ENCODE data around the gene TGFBR3L.

Gene TGFBR3L

DNA sequence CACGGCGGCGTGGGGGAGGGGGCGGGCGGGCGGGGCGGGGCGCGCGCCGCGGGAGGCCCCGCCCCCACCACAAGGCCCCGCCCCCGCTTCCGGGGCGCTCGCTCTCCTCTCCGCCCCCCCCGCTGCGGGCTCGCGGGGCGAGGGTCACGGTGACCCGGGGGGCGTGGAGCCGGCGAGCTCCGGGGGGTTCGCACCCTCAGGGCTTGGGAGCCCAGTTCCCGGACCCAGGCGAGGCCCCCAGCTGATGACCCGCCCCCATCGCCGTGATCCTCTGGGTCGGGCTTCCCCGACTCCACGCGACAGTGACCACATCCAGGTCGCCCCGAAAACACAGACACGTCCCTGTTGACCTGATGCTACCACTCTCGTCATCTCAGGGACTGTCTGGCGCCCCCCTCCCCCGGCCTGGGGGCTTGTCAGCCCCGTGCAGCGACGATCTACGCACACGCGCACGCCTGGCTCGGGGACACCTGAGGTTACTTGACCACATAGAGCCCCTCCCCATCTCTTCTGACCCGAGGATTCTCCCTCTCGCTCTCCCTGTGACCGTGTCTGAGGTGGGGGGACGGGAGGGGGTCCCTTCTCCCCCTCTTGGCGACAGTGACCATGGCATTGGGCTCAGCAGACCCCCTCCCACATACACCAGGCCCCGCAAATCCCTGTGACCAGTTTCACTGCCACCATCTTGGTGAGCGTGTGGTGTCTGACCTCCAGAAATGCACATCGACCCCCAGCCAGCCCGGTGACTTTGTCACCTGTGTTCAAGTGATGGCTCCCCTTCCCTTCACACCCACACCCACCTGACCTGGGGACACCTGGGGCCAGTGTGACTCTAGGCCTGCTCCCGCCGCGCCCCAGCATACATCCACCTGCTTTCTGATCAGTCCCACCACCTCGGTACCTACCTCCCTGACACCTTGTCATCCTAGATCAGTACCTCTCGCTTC, 10.3 kb upstream of the TGFBR3L start:
- peak; percentile 37 for DNase-seq (ENCODE audit: low read depth in 2 of 2)

DNA sequence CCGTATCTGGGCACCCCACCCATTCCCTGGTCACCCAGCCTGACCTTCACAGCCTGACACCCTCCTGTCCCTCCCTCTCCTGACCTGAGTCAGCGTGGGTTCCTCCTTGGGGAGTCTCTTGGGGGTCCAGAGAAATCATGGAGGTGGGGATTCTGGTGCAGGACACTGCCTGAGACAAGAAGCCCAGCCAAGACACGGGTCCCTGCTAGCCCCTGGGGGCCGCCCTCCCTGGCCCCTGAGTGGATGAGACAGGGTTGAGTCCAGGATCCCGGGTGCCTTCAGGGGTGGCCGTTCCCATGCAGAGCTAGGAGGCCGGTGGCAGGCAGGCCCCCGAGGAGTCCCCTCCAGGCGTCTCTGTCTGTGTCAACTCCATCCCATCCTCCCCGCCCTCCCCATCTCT, 9.4 kb upstream of the TGFBR3L start:
- DNase-seq (ENCODE audit: low read depth in 2 of 2) = no peak

DNA sequence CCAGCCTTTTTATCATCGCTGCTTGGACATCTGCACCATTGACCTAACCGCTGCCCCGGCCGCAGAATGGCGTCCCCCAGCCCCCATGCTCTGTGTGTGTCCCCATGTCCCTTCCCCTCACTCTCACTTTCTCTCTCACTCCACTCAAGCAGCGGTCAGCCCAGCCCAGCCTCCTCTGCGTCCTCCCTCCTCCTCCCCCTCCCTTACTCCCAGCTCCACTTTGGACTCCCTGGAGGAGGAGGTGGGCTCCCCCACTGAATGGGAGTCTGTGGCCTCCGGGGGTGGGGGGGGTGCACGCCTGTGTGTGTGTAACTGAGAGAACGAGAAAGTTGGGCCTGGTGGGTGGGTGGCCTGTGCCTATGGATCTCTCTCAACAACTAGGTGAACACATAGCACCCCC, 8.8 kb upstream of the TGFBR3L start:
- DNase-seq (ENCODE audit: low read depth in 2 of 2) = no peak

DNA sequence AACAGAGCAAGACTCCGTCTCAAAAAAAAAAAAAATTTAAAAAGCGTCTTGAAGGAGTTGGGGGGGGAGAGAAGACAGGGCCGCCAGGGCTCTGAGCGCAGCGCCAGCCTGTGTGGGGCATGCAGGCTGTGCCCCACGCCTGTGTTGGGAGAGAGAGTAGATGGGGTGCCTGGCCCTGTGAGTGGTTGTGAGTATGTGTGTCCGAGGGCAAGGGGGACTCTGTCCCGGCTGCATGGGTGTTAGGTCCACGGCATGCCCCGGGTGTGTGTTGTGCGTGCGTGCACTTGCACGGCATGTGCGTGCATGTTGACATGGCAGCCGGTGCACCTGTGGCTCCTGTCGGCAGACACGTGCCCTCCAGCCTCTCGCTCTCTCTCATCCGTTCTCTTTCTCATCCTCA, 7.5 kb upstream of the TGFBR3L start:
- no peak for DNase-seq (ENCODE audit: low read depth in 2 of 2)

DNA sequence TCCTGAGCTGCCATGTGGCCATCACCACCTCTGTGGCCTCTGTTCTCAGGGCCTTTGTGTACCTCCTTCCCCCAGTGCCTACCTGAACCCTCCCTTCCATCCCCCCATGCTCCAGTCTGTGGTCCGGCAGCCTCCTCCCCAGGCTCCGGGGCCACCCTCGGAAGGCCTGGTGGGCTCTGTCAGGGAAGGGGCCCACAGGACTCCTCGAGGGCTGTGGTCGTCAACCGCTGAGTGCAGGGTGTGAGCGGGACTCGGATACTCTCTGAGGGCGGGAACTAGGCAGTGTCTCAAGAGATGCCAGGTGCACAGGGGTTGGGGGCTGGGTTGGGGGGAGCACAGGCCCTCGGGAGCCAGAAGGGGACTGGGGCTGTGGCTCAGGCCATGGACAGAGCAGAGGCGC, 7.1 kb upstream of the TGFBR3L start:
- no peak for DNase-seq (ENCODE audit: low read depth in 2 of 2)

DNA sequence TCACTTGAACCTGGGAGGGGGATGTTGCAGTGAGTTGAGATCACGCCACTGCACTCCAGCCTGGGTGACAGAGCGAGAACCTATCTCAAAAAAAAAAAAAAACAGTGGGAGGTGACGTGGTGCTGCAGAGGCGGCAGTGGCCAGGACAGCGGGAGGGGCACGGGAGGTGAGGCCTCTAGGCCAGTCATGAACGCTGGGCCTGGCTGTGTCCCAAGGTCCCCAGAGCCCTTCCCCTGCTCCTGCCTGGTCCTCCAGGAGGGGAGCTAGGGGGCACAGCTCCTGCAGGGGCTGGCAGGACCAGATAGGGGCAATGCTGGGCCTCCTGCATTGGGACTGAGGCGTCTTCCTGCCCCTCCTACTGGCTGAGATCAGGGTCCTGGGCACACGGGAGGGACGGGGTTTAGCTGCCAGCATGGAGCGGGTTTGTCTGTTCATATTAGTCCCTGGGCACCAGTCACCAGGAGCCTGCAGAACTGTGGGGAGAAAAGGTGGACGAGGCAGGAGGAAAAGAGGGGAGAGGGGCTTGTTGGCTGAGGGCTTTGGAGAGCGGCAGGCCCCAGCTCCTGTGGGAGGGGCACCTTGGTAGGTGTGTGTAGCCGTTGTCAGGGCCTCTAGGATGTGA, 6.4 kb upstream of the TGFBR3L start:
- DNase-seq (ENCODE audit: low read depth in 2 of 2) = no peak

DNA sequence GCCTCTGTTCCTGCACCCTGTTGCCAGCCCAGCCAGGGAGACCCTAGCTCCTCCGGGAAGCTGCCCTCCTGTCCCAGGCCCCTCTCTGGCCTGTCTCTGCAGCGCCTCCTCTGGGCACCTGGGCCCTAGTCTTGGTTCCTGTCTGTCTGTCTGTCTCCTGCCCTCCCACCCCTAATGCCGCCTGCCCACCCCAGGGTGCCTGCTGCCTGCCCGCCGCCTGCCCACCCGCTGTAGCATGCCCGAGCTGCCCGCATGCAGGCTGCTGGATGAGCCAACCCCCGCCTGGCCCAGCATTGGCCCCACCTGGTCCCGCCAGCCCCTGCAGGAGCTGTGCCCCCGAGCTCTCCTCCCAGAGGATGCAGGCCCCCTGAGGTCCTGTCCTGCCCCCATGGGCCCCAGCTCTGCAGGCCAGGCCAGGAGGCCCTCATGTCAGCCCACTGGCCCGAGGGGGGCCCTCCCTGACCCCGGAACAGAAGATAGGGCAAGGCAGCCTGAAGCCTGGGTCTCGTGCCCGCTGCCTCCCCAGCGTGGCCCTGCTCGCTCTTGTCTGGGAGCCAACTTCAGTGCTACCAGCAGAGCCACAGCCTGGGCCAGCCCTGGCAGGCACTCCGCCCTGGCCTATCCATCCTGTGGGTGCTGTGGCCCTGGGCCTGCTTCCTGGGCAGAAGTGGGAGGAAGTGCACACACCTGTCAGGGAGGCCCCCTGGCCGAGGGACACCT, 5.7 kb upstream of the TGFBR3L start:
- no peak for DNase-seq (ENCODE audit: low read depth in 2 of 2)

DNA sequence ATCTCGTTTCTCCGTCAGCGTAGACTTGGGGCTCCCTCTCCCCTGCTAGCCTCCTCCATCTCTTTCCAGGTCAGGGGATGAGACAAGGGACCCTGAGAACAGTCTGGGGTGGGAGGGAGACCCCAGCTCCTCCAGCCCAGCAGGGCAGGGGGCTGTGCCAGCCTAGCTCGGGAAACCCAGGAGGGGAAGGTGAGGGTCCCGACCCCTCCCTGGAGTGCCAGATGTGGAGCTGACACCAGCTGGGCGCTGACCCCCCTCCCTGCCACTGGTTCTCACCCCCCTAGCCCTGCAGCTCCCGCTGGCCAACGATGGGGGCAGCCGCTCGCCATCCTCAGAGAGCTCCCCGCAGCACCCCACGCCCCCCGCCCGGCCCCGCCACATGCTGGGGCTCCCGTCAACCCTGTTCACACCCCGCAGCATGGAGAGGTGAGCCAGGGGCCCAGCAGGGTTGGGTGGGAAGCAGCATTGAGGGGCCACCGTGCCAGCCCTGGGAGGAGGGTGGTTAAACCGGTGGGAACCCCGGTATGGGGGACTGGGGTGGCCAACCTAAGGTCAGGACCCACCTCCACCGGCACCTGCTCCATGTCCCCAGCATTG, 5.1 kb upstream of the TGFBR3L start:
- DNase-seq (ENCODE audit: low read depth in 2 of 2) = no peak

DNA sequence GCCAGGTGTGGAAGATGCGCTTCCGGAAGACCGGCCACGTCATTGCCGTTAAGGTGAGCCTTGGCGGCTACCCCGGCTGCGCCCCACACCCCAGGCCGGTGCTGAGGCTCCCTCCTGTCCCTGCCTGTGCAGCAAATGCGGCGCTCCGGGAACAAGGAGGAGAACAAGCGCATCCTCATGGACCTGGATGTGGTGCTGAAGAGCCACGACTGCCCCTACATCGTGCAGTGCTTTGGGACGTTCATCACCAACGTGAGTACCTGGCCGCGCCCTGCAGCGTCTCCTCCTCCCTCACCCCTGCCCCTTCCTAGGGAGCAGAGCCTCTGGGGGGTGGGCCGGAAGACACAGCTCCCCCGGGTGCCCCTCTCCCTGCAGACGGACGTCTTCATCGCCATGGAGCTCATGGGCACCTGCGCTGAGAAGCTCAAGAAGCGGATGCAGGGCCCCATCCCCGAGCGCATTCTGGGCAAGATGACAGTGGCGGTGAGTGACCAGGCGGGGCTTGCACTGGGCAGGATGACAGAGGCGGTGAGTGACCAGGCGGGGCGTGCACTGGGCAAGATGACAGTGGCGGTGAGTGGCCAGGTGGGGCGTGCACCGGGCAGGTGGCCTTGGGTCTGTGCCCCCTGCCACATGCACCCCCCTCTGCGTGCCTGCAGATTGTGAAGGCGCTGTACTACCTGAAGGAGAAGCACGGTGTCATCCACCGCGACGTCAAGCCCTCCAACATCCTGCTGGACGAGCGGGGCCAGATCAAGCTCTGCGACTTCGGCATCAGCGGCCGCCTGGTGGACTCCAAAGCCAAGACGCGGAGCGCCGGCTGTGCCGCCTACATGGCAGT, 4.1 kb upstream of the TGFBR3L start:
- DNase-seq (ENCODE audit: low read depth in 2 of 2) = no peak

DNA sequence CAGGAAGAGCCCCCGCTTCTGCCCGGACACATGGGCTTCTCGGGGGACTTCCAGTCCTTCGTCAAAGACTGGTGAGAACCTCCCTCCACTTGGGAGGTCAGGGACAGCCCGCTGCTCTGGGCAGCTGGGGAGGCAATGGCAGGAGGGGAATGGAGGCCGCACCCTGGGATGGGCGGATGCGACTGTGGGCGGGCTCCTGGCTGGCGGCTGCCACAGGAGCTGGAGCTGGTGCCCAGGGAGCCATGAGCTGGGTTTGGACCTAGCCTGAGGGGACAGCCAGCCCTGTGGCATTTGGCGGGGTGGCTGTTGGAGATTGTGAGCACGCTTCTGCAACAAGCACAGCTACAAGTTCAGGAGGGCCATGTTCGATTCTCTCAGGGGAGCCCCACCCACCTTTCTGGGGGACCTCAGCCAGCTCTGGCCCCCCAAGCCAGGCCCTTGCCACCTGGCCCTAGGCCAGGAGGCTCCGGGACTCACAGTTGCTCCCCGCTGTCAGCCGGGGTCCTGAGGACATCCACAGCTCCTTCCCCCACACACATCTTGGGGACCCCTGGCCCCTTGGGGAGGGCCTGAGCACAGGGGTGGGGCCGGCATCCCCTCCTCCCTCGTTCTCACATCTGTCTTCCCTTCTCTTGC, 3.0 kb upstream of the TGFBR3L start:
- DNase-seq (ENCODE audit: low read depth in 2 of 2) = no peak

DNA sequence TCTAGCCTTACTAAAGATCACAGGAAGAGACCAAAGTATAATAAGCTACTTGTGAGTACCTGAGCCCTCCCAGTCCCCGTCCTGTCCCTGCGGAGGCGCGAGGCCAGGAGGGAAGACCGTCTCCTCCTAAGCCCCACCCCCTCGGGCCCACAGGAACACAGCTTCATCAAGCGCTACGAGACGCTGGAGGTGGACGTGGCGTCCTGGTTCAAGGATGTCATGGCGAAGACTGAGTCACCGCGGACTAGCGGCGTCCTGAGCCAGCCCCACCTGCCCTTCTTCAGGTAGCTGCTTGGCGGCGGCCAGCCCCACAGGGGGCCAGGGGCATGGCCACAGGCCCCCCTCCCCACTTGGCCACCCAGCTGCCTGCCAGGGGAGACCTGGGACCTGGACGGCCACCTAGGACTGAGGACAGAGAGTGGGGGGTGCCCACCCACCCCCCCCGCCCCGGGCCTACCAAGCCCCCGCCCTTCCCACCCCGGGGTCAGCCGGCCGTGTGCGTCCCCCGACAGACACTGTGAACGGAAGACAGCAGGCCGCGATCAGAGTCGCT, 2.4 kb upstream of the TGFBR3L start:
- DNase-seq (ENCODE audit: low read depth in 2 of 2) = no peak

DNA sequence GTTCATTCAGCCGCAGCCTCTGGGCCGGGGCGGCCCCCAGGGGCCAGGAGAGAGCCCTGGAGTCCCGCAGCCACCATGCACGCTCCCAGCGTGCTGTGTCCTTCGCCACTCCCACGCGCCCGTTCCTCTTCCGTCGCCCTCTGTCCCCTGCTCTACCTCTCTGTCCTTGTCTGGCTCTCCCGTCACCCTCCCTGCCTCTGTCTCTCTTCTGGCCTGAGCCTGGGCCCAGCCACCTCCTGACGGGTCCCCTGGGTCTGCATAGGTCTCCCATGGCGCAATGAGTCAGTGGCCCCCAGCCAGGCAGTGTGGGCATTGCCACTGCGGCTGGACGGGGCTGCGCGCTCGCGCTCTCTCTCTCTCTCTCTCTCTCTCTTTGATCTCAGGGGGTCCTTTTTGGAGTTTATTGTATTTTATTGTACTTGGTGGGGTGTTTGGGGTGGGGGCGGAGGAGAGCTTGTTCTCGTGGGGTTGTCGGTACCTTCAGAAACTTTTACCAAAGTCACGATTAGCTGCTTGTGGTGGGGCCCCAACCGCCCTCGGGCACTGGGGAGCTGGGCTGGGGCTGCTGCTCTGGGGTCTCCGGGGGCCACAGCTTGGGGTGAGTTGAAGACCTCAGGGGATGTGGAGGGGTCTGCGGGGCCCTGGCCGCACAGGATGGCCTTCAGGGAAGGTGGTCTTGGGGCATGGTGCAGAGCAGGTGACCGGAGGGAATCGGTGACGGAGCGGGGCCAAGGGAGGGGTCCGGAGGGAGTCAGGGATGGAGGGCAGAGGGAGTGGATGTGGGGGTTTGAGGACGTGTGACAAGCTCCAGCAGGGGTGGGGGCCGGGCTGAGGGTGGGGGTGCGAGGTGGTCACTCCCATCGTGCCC, 1.7 kb upstream of the TGFBR3L start:
- DNase-seq (ENCODE audit: low read depth in 2 of 2) = no peak

DNA sequence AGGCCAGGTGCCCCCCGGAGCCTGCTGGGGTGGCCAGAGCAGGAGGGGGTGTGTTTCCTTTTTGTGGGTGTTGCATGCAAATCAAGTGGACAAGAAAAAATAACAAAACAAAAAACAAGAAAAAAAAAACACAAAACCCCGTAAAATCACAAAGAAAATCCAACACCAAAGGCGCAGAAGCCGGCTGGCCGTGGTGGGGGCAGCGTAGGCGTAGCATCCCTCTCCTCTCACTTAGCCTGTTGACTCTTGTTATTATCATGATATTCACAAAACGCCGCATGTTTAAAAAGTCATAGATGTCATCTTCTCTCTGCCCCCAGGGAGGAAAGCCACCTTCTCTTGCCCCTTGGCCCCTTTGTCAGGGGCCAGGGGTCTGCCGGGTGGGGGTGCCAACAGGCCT, 978 bp upstream of the TGFBR3L start:
- DNase-seq (ENCODE audit: low read depth in 2 of 2) = no peak

DNA sequence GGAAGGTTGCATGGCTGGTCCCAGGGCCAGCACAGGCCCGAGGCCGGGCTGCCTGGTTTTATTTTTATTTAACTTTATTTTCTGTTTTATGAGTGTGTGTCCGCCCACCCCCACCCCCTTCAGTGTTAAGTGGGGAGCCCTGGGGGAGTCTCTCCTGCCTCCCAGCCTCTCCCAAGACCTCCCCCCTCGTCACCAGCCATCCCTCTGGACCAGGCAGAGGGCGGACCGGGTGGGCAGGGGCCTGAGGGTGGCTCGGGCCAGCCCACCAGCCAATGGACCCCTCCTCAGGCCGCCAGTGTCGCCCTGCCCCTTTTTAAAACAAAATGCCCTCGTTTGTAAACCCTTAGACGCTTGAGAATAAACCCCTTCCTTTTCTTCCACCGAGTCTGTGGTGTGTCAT, 531 bp upstream of the TGFBR3L start:
- no peak for DNase-seq (ENCODE audit: low read depth in 2 of 2)

DNA sequence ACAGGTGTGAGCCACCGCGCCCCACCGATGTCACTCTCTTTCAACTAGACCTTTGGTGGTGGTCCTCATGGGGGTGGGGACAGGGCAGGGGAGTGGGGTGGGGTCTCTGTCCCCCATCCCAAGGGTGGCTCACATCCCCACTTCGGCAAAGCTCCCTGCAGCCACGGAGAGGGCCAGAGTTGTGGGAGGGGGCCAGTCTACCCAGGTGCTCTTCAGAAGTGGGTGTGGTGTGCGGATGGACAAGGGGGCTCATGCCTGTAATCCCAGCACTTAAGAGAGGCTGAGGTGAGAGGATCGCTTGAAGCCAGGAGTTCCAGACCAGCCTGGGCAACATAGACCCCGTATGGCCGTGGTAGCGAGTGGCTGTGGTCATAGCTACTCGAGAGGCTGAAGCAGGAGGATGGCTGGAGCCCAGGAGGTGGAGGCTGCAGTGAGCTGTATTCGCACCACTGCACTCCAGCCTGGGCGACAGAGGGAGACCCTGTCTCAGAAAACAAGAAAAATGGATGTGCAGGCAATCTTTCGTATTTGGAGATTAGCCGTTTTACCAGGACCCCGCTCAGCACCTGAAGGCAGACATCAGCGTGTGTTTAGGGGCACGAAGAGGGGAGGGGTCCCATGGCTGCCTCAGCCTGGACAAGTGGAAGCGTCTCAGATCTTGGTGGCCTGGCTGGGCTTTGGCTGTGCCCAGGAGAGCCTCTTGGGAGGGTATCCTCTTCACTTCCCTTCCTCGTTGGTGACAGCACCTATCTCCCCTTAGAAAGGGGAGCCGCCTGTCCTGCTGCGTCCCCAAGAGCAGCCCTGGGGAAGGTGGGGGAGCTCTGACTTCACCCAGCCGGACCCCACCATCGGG, 846 bp downstream of the TGFBR3L start:
- DNase-seq (ENCODE audit: low read depth in 2 of 2) = no peak

DNA sequence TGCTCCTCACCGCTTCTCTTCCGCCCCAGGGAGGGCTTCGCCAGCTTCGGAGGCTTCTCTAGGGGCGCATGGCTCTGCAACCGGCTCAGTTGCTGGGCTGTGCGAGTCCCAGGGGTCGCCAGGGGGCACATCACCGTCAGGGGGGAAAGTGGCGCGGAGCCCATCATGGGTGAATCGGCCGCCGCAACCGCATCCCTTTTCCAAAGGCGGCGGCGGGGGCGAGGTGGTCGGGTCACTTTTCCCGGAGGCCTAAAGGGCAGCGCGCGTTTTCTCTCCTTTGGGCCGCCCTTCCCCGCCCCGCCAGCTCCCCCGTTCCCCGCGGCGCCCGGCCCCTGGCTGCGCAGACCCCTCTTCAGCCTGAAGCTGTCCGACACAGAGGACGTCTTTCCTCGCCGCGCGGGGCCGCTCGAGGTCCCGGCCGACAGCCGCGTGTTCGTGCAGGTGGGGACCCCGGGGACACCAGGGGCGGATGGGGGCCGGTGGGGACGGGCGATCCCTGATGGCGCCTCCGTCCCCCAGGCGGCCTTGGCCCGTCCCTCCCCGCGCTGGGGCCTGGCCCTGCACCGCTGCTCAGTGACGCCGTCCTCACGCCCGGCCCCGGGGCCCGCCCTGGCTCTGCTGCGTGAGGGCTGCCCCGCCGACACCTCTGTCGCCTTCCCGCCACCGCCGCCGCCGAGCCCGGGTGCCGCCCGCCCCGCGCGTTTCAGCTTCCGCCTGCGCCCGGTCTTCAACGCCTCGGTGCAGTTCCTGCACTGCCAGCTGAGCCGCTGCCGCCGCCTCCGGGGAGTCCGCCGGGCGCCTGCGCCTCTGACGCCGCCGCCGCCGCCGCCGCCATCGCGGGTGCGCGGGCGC, 1.7 kb downstream of the TGFBR3L start:
- peak; percentile 36 to 53 for DNase-seq (ENCODE audit: low read depth in 2 of 2)

DNA sequence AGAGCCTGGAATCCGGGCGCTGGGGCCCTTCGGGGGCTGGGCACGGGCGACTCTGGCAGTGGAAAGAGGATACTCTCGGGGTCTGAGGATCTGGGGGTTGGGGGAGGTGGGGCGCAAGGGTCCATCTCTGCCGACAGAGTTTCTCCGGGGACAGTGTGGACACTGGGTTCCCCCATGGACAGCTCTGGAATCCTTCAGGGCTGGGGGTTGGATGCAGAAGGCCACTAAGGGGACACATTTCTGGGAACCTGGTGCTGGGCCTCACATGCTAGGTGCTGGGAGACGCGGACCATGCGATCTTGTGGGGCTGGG, 2.3 kb downstream of the TGFBR3L start:
- DNase-seq (ENCODE audit: low read depth in 2 of 2) = no peak

Measured in stimulated activated CD8-positive, alpha-beta memory T cell treated with anti-CD3 and anti-CD28 coated beads, Interleukin-15, amount 100 ng/mL, for 48 hours (primary cell).